GM12872 (cell line): ENCODE results near the gene ACAD10.
A peak's percentile ranks its signal among the peaks of the same experiment; 100 is the strongest.

Source experiments
- CTCF ChIP-seq: IDR thresholded peaks from 3 replicates; pipeline ENCODE4 v1.5.1; 2011; ENCODE audit warnings: low read depth, mild to moderate bottlenecking, low read length, moderate library complexity; ENCODE audit not compliant: insufficient read depth

ACAD10 gene

GRCh38 chr12:111785651-111786050, 99.8 kb downstream of the ACAD10 start:
- TF ChIP-seq CTCF: no peak

- peak; percentile 76 for TF ChIP-seq CTCF
Observed at GRCh38 chr12:111788178-111788654, 102.4 kb downstream of the ACAD10 start.

GRCh38 chr12:111789779-111790178, 103.9 kb downstream of the ACAD10 start:
- no peak for TF ChIP-seq CTCF

- no peak for TF ChIP-seq CTCF
Observed at GRCh38 chr12:111791507-111791906, 105.7 kb downstream of the ACAD10 start.

GRCh38 chr12:111792155-111792855, 106.5 kb downstream of the ACAD10 start:
- TF ChIP-seq CTCF: no peak

GRCh38 chr12:111792856-111793235, 107.0 kb downstream of the ACAD10 start:
- TF ChIP-seq CTCF: no peak

- no peak for TF ChIP-seq CTCF
Observed at GRCh38 chr12:111798182-111798581, 112.3 kb downstream of the ACAD10 start.

- TF ChIP-seq CTCF: no peak
Observed at GRCh38 chr12:111799758-111800157, 113.9 kb downstream of the ACAD10 start.
